Panc1 (cell line): ENCODE data around the gene TTC28.

Experiments
- POLR2AphosphoS5 ChIP-seq: IDR thresholded peaks from 2 replicates; pipeline ENCODE4 v1.6.1; 2012; ENCODE audit warnings: mild to moderate bottlenecking, low read depth, low read length, moderate library complexity
- SIN3A ChIP-seq: IDR thresholded peaks from 2 replicates; pipeline ENCODE4 v1.6.1; 2012; ENCODE audit warnings: low read depth, mild to moderate bottlenecking, low read length, moderate library complexity, borderline replicate concordance; ENCODE audit not compliant: insufficient read depth
- TCF7L2 ChIP-seq: IDR thresholded peaks from 2 replicates; pipeline ENCODE4 v1.6.1; 2011; ENCODE audit warnings: mild to moderate bottlenecking, low read depth, low read length, inconsistent platforms
- TF ChIP-seq, protein P1 (sequence below): fragments of 450-650 bp; IDR thresholded peaks from 2 replicates; pipeline ENCODE4 v1.5.1; 2017; ENCODE audit warnings: mild to moderate bottlenecking
- TF ChIP-seq, protein P2 (sequence below), 2 experiments: IDR thresholded peaks; 2 replicates each; pipeline ENCODE4 v1.6.1; 2011 to 2012; ENCODE audit warnings: low read depth in 2 of 2, control low read depth in 1 of 2, low read length in 1 of 2, mild to moderate bottlenecking in 1 of 2, moderate library complexity in 1 of 2; ENCODE audit not compliant: insufficient read depth in 1 of 2

DNA sequence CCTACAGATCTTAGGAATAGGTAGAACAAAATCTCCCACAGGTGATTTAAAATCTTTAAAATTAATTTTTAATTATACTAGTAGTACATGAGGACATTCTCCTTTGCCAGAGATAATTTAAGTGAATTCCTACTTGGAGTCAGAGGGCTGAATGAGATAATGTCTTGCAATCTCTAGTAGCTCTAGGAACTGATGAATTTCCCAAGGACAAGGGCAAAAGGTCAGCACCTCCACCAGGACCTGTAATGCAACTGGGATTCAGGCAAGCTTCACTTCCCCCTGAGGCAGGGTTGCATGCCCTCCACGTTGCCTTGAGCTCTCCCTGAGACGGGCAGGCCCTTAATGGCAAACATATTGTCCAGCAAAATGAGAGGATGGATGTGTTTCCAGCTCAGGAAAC is 430.2 kb downstream of the TTC28 start:
- TF ChIP-seq, protein P1, sequence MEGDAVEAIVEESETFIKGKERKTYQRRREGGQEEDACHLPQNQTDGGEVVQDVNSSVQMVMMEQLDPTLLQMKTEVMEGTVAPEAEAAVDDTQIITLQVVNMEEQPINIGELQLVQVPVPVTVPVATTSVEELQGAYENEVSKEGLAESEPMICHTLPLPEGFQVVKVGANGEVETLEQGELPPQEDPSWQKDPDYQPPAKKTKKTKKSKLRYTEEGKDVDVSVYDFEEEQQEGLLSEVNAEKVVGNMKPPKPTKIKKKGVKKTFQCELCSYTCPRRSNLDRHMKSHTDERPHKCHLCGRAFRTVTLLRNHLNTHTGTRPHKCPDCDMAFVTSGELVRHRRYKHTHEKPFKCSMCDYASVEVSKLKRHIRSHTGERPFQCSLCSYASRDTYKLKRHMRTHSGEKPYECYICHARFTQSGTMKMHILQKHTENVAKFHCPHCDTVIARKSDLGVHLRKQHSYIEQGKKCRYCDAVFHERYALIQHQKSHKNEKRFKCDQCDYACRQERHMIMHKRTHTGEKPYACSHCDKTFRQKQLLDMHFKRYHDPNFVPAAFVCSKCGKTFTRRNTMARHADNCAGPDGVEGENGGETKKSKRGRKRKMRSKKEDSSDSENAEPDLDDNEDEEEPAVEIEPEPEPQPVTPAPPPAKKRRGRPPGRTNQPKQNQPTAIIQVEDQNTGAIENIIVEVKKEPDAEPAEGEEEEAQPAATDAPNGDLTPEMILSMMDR: no peak
- TF ChIP-seq, protein P2, sequence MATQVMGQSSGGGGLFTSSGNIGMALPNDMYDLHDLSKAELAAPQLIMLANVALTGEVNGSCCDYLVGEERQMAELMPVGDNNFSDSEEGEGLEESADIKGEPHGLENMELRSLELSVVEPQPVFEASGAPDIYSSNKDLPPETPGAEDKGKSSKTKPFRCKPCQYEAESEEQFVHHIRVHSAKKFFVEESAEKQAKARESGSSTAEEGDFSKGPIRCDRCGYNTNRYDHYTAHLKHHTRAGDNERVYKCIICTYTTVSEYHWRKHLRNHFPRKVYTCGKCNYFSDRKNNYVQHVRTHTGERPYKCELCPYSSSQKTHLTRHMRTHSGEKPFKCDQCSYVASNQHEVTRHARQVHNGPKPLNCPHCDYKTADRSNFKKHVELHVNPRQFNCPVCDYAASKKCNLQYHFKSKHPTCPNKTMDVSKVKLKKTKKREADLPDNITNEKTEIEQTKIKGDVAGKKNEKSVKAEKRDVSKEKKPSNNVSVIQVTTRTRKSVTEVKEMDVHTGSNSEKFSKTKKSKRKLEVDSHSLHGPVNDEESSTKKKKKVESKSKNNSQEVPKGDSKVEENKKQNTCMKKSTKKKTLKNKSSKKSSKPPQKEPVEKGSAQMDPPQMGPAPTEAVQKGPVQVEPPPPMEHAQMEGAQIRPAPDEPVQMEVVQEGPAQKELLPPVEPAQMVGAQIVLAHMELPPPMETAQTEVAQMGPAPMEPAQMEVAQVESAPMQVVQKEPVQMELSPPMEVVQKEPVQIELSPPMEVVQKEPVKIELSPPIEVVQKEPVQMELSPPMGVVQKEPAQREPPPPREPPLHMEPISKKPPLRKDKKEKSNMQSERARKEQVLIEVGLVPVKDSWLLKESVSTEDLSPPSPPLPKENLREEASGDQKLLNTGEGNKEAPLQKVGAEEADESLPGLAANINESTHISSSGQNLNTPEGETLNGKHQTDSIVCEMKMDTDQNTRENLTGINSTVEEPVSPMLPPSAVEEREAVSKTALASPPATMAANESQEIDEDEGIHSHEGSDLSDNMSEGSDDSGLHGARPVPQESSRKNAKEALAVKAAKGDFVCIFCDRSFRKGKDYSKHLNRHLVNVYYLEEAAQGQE (IDR thresholded peaks at IDR 0.05; ENCODE audit: insufficient read depth in 1 of 2, low read depth in 2 of 2, low read length in 1 of 2): no peak
- TF ChIP-seq TCF7L2: no peak
- TF ChIP-seq POLR2AphosphoS5: no peak
- no peak for TF ChIP-seq SIN3A
